Keratinocyte (primary cell): Measurements from ENCODE around the gene HMSD. TPM values are rescaled to one million over a fixed set of nuclear protein-coding genes. Genes with fewer than 3 reads are reported as not detected.

ENCODE experiments used
- DNase-seq: peaks from one replicate; pipeline ENCODE4 v3.0.0-alpha.2; 2011; ENCODE audit warnings: low read depth, missing footprints, low spot score
- FAIRE-seq: peaks from 2 replicates; lab custom pipeline; 2011; peaks lifted over from hg19 to GRCh38; lab: Jason Lieb, UNC
- H2AFZ ChIP-seq: 2 replicates; pipeline ENCODE4 v1.6.0; 2012; ENCODE audit warnings: low read length, control low read depth, inconsistent platforms; ENCODE audit not compliant: control insufficient read depth
- H3K27ac ChIP-seq: 2 replicates; pipeline ENCODE4 v1.5.1; 2011; ENCODE audit warnings: low read length; ENCODE audit not compliant: control insufficient read depth, insufficient read depth
- H3K27me3 ChIP-seq: 3 replicates; pipeline ENCODE4 v1.6.0; 2011; ENCODE audit warnings: low read length; ENCODE audit not compliant: control insufficient read depth, insufficient read depth; ENCODE audit errors: extremely low read depth
- H3K36me3 ChIP-seq, 2 experiments: 2 replicates in 1 of 2; 3 replicates in 1 of 2; pipeline ENCODE4 v1.5.1; 2011; ENCODE audit warnings: low read length in 2 of 2, mild to moderate bottlenecking in 1 of 2; ENCODE audit not compliant: control insufficient read depth in 2 of 2, insufficient read depth in 2 of 2; ENCODE audit errors: extremely low read depth in 1 of 2
- H3K4me1 ChIP-seq: 3 replicates; pipeline ENCODE4 v1.5.1; 2011; ENCODE audit warnings: low read length; ENCODE audit not compliant: control insufficient read depth, insufficient read depth; ENCODE audit errors: extremely low read depth
- H3K4me2 ChIP-seq: 3 replicates; pipeline ENCODE4 v1.6.0; 2011; ENCODE audit warnings: low read depth, low read length; ENCODE audit not compliant: control insufficient read depth, insufficient read depth; ENCODE audit errors: extremely low read depth
- H3K4me3 ChIP-seq, 3 experiments: fragments of 200-600 bp in 1 of 3; sonication (generic) in 1 of 3; 2 replicates in 2 of 3; 3 replicates in 1 of 3; pipeline ENCODE4 v1.5.1; 2011 to 2016; ENCODE audit warnings: low read length in 3 of 3, mild to moderate bottlenecking in 3 of 3, control low read depth in 2 of 3, inconsistent platforms in 1 of 3, low read depth in 1 of 3, mixed read lengths in 1 of 3, mixed run types in 1 of 3, moderate library complexity in 1 of 3; ENCODE audit not compliant: control insufficient read depth in 2 of 3, insufficient read depth in 2 of 3; ENCODE audit errors: extremely low read depth in 1 of 3
- H3K79me2 ChIP-seq: 2 replicates; pipeline ENCODE4 v1.6.0; 2012; ENCODE audit warnings: low read length; ENCODE audit not compliant: control insufficient read depth, insufficient read depth
- H3K9ac ChIP-seq: 3 replicates; pipeline ENCODE4 v1.6.0; 2011; ENCODE audit warnings: low read length; ENCODE audit not compliant: control insufficient read depth, insufficient read depth; ENCODE audit errors: extremely low read depth
- H3K9me1 ChIP-seq: 3 replicates; pipeline ENCODE4 v1.6.0; 2011; ENCODE audit warnings: low read length; ENCODE audit not compliant: control insufficient read depth, insufficient read depth; ENCODE audit errors: extremely low read depth
- H3K9me3 ChIP-seq: 2 replicates; pipeline ENCODE4 v1.5.1; 2012; ENCODE audit warnings: low read depth, low read length; ENCODE audit not compliant: control insufficient read depth
- H4K20me1 ChIP-seq: 3 replicates; pipeline ENCODE4 v1.6.0; 2011; ENCODE audit warnings: low read length; ENCODE audit not compliant: control insufficient read depth, insufficient read depth; ENCODE audit errors: extremely low read depth
- EZH2 ChIP-seq: IDR thresholded peaks from one replicate; pipeline ENCODE4 v1.6.1; 2012; ENCODE audit warnings: inconsistent platforms, mild to moderate bottlenecking, low read length, moderate library complexity
- dilution Hi-C: fragments of 300-500 bp; cut with MboI; formaldehyde crosslinking; loops from one replicate; pipeline ENCODE4 v1.7.0; 2020; ENCODE audit warnings: low sequenced_read_pairs; ENCODE audit not compliant: extremely low pct_ligation_motif_present
- polyA plus RNA-seq, 5 experiments: library from polyadenylated mRNA; depleted of rRNA in 3 of 5; stranded (reverse) in 3 of 5; stranded (forward) in 1 of 5; unstranded in 1 of 5; fragments of >200 nt; gene quantifications; 1 replicate in 1 of 5; 2 replicates in 3 of 5; 3 replicates in 1 of 5; pipeline versions ENCODE4 v1.2.1 to v1.2.3, GENCODE V29; 2011 to 2012; ENCODE audit warnings: missing spikeins in 2 of 5, low read depth in 1 of 5, low replicate concordance in 1 of 5
- TF ChIP-seq, protein P1 (sequence below), 3 experiments: IDR thresholded peaks in 1 of 3; conservative IDR thresholded peaks in 1 of 3; optimal IDR thresholded peaks in 1 of 3; 2 replicates in 2 of 3; 3 replicates in 1 of 3; pipeline versions ENCODE3 to v1.5.1; 2011; ENCODE audit warnings: low read length in 3 of 3, mild to moderate bottlenecking in 3 of 3, moderate library complexity in 2 of 3, control low read depth in 1 of 3, inconsistent platforms in 1 of 3; ENCODE audit not compliant: insufficient read depth in 2 of 3; ENCODE audit errors: extremely low read depth in 1 of 3

The HMSD gene
- polyA plus RNA-seq, 1 donor (not counting 4 experiments of a cell fraction or from before 2014, with no cell fraction given): 1.2 TPM

DNA sequence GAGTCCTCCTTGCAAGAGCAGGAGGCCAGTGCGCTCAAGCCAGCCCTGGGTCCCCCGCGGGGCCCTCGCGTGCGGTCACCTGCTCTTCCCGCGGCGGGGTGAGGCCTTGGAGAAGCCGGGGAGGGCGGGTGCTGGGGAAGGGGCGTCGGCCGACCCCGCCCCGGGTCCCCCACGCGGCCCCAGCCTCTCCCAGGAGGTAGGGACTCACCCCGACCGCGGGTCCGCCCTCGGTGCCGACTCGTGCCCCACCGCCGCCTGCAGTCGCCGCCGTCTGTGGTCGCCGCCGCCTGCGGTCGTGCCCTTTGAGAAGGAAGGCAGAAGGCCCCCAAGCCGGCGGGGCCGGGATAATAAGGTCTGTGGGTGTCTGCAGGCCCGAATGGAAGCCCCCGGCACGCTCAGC is 53.5 kb downstream of the HMSD start:
- DNase-seq (no peak), FAIRE-seq (no peak)
- Histone ChIP-seq H3K9ac (no peak overlapping the region), H3K4me2 (no peak overlapping the region), H4K20me1 (no peaks in the 10 kb centered on the region), H3K27me3 (no peaks in the 10 kb centered on the region), H3K4me3 (no peak overlapping the region), H3K4me1 (peaks cover 5% of the 10 kb centered on the region), H3K27ac (no peak overlapping the region), H3K36me3 (no peaks in the 10 kb centered on the region), H3K9me1 (no peaks in the 10 kb centered on the region), H3K79me2 (no peaks in the 10 kb centered on the region), H3K9me3 (no peaks in the 10 kb centered on the region), H2AFZ (no peak overlapping the region)
- TF ChIP-seq EZH2: no peak
- TF ChIP-seq, protein P1, sequence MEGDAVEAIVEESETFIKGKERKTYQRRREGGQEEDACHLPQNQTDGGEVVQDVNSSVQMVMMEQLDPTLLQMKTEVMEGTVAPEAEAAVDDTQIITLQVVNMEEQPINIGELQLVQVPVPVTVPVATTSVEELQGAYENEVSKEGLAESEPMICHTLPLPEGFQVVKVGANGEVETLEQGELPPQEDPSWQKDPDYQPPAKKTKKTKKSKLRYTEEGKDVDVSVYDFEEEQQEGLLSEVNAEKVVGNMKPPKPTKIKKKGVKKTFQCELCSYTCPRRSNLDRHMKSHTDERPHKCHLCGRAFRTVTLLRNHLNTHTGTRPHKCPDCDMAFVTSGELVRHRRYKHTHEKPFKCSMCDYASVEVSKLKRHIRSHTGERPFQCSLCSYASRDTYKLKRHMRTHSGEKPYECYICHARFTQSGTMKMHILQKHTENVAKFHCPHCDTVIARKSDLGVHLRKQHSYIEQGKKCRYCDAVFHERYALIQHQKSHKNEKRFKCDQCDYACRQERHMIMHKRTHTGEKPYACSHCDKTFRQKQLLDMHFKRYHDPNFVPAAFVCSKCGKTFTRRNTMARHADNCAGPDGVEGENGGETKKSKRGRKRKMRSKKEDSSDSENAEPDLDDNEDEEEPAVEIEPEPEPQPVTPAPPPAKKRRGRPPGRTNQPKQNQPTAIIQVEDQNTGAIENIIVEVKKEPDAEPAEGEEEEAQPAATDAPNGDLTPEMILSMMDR (optimal IDR thresholded peaks at IDR 0.05 in 1 of 3, IDR thresholded peaks at IDR 0.05 in 1 of 3, conservative IDR thresholded peaks at IDR 0.05 in 1 of 3; ENCODE audit: extremely low read depth in 1 of 3, insufficient read depth in 2 of 3, low read length in 3 of 3): no peak
- dilution Hi-C loops: no loop called here

DNA sequence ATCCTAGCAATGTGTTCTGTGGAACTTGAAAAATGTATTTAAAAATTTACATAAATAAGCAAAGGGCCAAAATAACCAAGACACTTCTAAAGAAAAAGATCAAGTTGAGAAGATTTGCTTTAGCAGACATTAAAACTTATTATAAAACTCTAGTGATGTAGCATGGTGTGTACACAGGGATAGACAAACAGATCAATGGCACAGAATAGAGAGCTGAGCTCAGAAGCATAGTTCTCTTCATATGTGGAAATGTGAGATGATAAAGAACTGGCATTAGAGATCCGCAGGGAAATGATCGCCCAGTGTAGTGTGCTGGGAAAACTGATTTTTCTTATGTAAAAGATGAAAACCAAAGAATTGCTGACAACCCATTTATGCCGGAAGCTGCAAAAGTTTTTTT is 60.2 kb downstream of the HMSD start:
- no peaks in the 10 kb centered on the region for H3K27me3 ChIP-seq
- no peaks in the 10 kb centered on the region for H3K9me1 ChIP-seq
- no peak overlapping the region for H3K9ac ChIP-seq
- DNase-seq (no peak), FAIRE-seq (no peak)
- H3K27ac ChIP-seq: no peak overlapping the region
- no peak overlapping the region for H3K4me3 ChIP-seq
- no peak overlapping the region for H3K4me2 ChIP-seq
- H2AFZ ChIP-seq: no peak overlapping the region
- no peaks in the 10 kb centered on the region for H3K9me3 ChIP-seq
- no peaks in the 10 kb centered on the region for H3K4me1 ChIP-seq
- H4K20me1 ChIP-seq: no peaks in the 10 kb centered on the region
- H3K36me3 ChIP-seq: no peaks in the 10 kb centered on the region
- TF ChIP-seq, protein P1 (optimal IDR thresholded peaks at IDR 0.05 in 1 of 3, IDR thresholded peaks at IDR 0.05 in 1 of 3, conservative IDR thresholded peaks at IDR 0.05 in 1 of 3; ENCODE audit: extremely low read depth in 1 of 3, insufficient read depth in 2 of 3, low read length in 3 of 3): no peak
- TF ChIP-seq EZH2: no peak
- dilution Hi-C loops: no loop called here
- no peaks in the 10 kb centered on the region for H3K79me2 ChIP-seq

Other genes starting within 250 kb of the HMSD start
- not detected in 3 replicates for gene SERPINB11, start 246.3 kb upstream of the HMSD start, polyA plus RNA-seq
- 293 to 589 TPM (median 408 TPM) in 3 replicates for gene SERPINB7, start 173.9 kb upstream of the HMSD start, polyA plus RNA-seq
- 555 to 1,052 TPM (median 733 TPM) in 3 replicates for gene SERPINB2, start 61.6 kb upstream of the HMSD start, polyA plus RNA-seq
- 4.2 to 10.1 TPM (median 5.8 TPM) in 3 replicates for gene SERPINB10, start 41.3 kb upstream of the HMSD start, polyA plus RNA-seq
- gene SERPINB8, start 20.8 kb downstream of the HMSD start, polyA plus RNA-seq: 35.3 to 48.9 TPM (median 38.6 TPM) in 3 replicates
- not detected in 3 replicates for gene LINC00305, start 199.8 kb downstream of the HMSD start, polyA plus RNA-seq